GM18499 (cell line): Measurements from ENCODE around the gene MTRFR.
A peak's percentile ranks its signal among the peaks of the same experiment; 100 is the strongest.
"Not testable (repeated sequence)": the region's sequence is repeated elsewhere in the genome, so short reads cannot be mapped to it uniquely, and the experiment has no call there.

Source experiments
- ATAC-seq: cut with Tn5 transposase; IDR thresholded peaks from one replicate; pipeline ENCODE4 v1.9.1; 2021; ENCODE audit warnings: moderate number of reproducible peaks; ENCODE audit not compliant: insufficient read depth, unreplicated experiment

MTRFR gene

GRCh38 chr12:123232807-123233504 is at the start of gene MTRFR, which contains the start of gene MPHOSPH9:
TSS of gene MTRFR (plus strand) at chr12:123233436. CDS start at chr12:123253675, 20,239 bp downstream.
TSS of gene MPHOSPH9 (minus strand) at chr12:123233141. CDS start at chr12:123230364, 2,777 bp downstream.
- ATAC-seq, result peak; percentile 59

GRCh38 chr12:123187637-123188036 is 45.6 kb upstream of the MTRFR start:
- ATAC-seq, result no peak

DNA sequence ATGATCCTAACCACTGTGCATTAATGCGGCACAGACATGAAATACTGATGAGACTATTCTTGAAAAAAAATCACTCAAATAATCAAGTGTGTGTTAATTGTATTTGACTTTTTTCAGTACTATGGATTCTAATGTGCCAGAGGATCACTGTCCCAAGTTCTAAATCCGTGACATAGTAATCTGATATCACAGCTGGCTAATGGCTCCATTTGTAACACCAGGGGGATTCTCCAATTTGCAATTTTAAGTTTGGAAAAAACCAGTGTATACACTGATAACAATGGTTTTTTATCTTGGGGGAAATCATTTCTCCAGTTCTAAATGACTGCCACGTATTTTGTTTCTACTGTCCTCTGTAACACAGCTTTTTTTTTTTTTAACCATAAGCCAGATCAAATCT is 33.3 kb upstream of the MTRFR start:
- no peak for ATAC-seq

DNA sequence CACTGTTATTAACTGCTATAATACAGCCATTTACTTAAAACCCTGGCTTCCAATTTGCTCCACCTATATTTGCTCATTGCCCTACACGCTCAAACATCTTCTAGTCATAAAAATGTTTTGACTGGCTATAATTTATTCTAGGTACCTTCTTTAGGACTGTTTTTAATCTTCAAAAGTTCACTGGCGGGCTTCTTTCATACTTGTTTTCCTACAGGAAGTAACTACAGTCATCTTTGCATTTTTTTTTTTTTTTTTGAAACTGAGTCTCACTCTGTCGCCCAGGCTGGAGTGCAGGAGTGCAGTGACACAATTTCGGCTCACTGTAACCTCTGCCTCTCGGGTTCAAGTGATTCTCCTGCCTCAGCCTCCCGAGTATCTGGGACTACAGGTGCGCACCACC is 32.8 kb upstream of the MTRFR start:
- ATAC-seq, result no peak

DNA sequence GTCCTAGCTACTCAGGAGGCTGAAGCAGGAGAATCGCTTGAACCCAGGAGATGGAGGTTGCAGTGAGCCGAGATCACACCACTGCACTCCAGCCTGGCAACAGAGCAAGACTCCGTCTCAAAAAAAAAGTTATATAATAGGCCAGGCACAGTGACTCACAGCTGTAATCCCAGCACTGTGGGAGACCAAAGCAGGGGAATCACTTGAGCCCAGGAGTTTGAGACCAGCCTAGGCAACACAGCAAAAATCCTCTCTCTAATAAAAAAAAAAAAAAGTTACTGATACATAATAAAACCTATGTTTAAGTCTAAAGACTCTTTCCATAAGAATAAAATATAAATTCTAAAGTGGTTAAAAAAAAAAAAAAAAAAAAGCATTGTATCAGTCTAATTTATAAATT is 26.4 kb upstream of the MTRFR start:
- not testable (repeated sequence) for ATAC-seq

DNA sequence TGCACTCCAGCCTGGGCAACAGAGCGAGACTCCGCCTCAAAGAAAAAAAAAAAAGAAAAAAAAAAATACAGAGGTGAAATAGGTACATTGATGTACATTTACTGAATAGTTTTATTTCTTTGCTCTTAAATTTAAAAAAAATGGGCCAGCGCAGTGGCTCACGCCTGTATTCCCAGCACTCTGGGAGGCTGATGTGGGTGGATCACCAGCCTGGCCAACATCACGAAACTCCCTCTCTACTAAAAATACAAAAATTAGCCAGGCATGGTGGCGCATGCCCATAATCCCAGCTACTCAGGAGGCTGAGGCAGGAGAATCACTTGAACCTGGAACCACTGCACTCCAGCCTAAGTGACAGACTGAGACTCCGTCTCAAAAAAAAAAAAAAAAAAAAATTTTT is 25.4 kb upstream of the MTRFR start:
- not testable (repeated sequence) for ATAC-seq

DNA sequence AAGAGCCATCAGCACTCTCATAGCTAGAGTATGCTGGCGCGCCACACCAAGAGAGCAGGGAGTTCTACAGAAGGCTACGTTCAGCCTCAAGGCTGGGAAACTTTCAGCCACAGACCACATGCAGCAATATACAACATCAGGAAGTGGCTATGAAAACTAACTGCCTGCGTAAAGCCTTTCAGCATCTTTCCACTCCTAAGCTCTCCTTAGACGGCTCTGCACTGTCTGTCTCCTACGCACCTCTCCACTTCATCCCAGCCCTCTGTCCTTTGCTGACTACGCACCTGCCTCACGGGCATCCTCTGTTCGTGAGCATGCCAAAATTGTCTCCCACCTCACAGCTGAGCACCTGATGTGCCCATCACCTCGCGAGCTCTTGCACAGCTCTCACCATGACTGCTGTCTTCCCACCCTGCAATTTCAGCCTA is 10.0 kb upstream of the MTRFR start:
- no peak for ATAC-seq

DNA sequence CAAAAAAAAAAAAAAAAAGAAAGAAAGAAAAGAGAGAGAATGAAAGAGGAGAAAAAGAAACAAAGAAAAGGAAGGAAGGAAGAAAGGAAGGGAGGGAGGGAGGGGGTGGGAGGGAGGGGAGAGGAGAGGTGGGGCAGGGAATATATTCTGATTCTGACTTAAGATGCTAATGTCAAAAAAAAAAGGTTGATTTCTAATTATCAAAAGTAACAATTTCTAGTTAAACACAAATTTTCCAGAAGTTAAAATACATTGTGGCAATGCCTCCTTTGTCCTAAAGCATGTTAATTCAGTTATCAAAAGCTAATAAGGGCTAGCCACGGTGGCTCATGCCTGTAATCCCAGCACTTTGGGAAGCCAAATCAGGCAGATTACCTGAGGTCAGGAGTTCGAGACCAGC is 7.8 kb upstream of the MTRFR start:
- no peak for ATAC-seq

DNA sequence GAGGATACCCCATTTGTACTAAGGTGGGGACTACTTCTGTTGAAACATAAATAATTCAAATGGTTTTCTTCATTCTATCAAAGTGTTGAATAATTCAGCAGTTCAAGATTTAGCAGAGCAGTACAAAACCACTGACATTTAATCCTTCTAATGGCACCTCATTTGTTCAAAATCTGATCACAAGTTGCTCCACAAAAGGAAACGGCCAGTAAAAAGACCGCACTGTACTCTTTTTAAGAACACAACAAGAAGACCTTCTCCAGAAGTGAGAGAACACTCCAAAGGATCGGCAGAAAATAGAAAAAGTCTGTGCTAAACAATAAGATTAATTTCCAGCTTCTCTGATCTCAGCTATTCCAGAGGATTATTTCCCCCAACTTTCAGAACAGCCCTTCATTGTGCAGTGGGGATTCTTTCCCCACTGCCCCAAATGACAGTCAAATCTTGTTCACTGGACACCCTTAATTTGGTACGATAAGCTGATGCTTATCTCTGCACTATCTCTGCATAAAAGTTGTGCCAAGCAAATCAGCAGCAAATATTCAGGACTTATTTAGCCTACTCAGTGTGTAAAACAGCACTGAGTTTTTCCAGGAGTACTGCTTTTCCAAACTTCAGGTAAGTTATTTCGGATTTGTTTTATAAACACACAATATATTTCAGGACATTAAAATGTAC is 5.5 kb upstream of the MTRFR start:
- ATAC-seq, result no peak

- no peak for ATAC-seq
These were observed 4.2 kb upstream of the MTRFR start for GRCh38 chr12:123229051-123229450.

GRCh38 chr12:123231931-123232330 is 1.3 kb upstream of the MTRFR start:
- no peak for ATAC-seq

DNA sequence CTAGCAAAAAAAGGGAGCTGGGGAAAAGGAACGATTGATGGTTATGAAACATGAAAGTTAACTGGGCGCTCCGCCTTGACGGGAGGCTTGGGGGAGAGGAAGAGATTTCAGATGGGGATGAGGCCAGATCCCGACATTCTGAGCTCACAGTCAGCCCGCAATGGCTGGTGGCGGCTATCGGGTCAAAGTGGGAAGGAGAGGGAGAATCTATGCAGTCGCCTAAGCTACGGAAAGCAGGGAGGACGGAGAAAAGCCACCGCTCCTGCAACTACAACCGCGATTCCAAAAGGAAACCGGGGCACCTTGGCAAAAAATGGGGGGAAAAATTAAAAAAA is 797 bp upstream of the MTRFR start:
- ATAC-seq, result no peak

DNA sequence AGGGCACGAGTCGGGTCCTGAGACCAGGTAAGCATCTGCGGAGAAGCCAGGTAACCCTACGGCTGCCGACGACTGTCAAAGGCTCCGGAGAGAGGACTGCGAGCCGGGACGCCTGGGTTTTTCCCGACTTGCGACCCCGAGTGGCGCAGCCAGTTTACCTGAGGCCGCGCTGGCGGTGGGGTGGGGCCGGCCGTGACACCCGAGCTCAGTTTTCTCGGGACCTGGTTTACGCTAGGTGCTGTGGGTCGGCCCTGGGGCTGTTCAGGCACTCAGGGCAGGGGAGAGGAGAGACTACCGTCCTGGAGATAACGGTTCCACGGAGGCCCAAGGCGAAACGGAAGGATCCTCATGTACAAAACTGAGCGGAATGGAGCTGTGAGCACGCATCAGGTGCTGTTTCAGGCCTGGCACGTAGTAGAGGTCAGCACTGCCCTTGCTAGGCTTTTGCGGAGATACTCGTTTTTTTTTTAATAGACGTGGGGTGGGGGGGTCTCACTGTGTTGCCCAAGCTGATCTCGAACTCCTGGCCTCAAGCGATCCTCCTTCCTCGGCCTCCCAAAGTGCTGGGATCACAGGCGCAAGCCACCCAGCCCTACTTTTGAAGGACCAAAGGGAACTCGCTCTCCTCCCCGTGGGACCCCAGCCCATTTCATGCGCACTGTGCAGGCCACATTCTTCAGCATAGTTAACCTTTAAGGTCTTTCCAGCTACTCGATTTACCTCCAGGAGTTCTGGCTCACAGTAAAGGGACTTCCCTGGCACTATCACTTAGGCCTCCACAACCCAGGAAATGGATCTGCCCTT is 471 bp downstream of the MTRFR start:
- peak; percentile 2 for ATAC-seq

GRCh38 chr12:123237646-123238329 is 4.6 kb downstream of the MTRFR start:
- no peak for ATAC-seq

GRCh38 chr12:123238330-123238682 is 5.1 kb downstream of the MTRFR start:
- no peak for ATAC-seq

DNA sequence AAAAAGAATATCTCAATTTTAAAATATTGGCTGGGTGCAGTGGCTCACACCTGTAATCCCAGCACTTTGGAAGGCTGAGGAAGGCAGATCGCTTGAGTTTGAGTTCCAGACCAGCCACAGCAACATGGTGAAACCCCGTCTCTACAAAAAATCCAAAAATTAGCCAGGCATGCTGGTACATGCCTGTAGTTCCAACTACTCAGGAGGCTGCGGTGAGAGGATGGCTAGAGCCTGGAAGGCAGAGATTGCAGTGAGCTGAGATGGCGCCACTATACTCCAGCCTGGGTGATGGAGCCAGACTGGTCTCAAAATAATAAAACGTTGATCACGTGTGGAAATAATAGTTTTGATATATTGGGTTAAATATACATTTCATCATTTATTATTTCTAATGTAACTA is 5.7 kb downstream of the MTRFR start:
- no peak for ATAC-seq

DNA sequence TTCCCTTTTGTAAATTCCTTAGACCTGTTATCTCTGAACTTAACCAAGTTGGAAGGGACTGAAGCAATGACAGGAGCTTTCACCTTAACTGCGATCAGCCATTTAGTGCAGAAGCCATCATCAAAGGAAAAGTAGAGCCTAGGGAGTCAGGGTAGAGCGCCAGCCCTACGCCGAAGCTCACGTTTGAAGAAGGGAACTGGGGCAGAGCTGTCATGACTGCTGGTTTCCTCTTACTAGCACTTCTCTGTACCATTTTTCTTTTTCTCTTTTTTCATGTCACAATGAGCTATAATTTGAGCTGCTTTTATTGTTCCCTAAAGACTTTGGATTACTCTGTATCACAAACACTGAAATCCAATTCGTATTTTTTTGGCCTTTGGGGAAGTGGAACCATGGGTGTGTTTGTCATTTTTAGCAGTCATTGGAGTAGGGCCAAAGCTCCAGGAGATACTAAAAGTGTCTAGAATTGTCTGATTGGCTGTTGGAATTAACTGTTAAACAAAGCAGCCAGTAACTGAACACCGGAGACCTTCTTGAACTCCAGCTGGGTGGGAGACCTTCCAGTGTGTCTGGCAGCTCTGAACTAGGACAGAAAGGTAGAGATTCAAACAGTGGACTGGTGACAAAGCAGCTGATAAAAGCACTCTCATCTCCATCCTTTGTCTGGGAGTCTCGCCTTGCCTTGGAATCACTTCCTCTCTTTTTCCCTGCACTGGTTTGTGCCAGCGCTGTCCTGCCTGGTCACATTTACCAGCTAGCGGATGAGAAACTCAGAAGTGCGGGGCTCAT is 9.1 kb downstream of the MTRFR start:
- ATAC-seq, result no peak

DNA sequence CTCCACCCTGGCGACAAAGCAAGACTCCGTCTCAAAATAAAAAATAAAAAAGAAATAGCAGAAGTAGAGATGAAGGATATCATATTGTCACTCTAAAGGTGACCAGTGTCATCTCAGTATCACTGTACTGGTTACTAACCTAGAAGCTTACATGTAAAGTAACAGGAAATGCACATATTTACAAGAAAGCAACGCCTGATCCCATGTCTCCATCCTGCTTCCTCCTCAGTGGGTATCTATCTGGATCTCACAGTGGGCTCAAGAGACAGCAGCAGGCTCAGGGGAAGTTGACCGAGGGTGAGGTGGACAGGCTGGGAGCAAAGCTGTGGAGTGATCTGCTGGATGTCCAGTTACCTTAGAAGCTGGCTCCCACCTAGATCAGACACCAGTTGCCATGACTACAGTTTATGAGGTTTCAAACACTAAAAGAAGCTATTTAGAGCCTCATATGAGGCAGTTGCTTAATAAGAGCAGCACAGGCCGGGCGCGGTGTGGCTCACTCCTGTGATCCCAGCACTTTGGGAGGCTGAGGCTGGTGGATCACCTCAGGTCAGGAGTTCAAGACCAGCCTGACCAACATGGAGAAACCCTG is 10.5 kb downstream of the MTRFR start:
- no peak for ATAC-seq

DNA sequence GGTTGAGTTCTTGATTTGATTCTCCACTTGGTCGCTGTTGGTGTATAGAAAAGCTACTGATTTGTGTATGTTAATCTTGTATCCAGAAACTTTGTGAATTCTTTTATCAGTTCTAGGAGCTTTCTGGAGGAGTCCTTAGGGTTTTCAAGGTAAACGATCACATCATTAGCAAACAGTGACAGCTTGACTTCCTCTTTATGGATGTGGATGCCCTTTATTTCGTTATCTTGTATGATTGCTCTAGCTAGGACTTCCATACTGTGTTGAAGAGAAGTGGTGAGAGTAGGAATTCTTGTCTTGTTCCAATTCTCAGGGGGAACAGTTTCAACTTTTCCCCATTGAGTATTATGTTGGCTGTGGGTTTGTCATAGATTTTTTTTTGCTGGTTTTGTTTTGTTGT is 12.4 kb downstream of the MTRFR start:
- no peak for ATAC-seq

GRCh38 chr12:123248129-123248528 is 14.9 kb downstream of the MTRFR start:
- not testable (repeated sequence) for ATAC-seq
